GOT3 (cell line): ENCODE measurements around the gene CGB7.
"Not testable (repeated sequence)": the region's sequence is repeated elsewhere in the genome, so short reads cannot be mapped to it uniquely, and the experiment has no call there.

ENCODE experiments used
- DNase-seq: peaks from one replicate; lab custom pipeline; 2025; ENCODE audit warnings: mixed read lengths; lab: John Stamatoyannopoulos, UW

CGB7 gene

DNA sequence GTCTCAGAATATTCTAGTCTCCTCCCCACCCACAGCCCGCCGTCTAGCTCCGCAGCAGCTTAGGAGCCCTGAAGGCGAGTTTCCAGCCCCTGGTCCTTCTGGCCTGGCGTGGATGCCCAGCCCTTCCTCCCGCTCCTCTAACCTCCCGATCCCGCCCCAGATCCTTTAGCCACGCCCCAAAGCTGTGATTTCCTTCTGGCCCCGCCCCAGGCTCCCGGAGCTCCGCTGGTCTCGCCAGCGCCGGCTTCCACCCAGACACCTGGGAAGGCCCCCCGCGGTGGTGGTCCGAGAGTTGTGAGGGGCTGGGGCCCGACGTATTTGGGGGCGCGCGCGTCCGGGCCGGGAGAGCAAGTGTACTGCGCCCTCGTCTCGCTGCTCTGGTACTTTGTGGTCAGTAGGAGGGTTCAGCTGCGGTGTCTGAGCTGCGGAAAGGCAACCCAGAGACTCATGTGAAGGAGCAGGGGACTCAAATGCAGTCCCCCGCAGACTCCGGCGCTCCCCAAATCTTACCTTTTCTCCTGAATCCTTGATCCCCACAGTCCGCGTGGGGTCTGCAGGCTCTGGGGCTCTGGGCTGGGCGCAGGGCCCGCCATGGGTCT is at the start of gene CGB7:
CGB7 (minus strand) TSS at position 114 of the 599 bp plus-strand sequence. CDS start 2,374 bp downstream, outside the sequence.
- no peak for DNase-seq

GRCh38 chr19:49106648-49107135 is 49.1 kb upstream of the CGB7 start:
- no peak for DNase-seq

DNA sequence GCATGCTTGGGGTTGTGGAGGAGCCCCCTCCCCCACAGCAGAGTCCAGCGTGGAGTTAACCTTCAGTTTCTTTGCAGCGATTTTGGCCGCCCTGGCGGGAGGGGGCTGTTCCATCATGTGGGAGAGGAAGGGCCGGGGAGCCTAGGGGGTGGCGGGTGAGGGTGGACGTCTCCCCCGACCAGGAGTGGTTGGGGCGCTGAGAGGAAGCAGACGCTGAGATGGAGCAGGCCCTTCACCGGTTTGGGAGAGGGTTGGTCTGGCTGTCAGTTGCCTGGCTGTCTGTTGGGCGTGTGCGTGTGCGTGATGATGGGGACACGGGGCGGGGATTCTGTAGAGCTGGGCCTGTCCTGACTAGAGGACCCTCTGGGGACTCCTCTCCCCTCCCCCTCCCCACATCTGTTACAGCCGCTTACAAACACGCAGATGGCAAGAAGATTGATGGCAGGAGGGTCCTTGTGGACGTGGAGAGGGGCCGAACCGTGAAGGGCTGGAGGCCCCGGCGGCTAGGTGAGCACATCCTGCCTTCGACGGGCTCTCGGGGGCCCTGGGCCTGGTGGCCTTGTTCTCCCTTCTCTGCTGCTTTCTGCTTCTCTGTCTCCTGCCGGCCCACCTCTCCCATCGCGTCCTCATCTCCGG is 46.8 kb upstream of the CGB7 start:
- DNase-seq, result no peak

- no peak for DNase-seq
Observed at GRCh38 chr19:49103331-49104085, 46.0 kb upstream of the CGB7 start.

DNA sequence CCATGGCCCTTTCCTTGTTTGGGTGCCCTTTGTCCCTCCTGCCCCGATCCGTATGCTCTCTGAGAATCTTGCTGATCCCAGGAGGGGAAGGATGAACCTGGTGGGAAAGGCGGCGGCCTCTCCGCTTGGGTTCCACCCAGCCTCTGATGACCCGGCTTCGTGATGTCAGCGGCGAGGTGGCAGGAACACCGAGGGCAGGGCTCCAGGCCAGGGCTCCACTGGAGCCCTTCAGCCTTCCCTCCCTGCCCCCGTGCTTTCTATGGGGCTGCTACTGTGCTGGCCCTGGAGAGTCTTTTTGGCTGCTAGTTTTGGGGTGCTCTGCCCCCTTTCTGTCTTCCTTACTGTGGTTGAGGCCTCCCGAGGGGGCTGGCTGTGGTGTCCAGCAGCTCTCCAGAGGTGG is 44.8 kb upstream of the CGB7 start:
- DNase-seq, result no peak

- no peak for DNase-seq
Observed at GRCh38 chr19:49101160-49101559, 43.6 kb upstream of the CGB7 start.

GRCh38 chr19:49098795-49099194 is 41.2 kb upstream of the CGB7 start:
- DNase-seq, result no peak

DNA sequence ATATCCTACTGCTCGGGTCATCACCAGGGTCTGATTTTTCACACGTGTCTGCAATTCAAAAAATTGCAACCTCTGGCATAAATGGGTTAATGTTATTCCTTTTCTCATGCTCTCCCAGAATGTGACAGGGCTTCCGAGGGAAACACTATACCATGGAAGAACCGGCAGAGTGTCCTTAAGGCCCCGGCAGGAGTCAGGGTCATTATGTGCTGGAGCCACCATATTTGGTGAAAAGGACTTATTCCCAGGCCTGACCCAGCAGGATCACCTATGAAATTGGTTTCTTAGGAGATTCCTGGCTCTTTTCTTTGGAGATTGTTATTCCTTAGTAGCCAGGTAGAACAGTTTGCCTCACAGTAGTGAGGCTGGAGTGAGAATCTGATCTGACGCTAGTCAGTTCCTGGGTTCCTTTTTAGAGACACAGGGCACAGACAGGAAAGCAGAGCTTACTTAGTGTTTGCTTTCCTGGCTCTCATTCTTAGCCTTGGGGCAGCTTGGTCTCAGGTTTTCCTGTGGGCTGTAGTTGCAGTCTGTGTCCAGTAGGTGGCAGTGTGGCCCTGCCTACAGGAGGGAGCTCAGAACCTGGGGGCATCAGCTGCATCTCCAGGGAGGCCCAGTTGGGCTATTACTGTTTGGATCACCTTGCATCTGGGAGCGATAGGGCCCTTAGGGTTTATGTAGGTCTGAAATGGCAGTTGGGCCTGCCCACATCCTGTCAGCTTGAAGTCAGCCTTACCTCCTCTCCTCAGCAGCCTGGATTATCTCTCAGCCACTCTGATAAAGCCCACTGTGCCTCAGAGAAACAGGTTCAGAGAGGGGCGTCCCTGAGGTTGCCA is 40.1 kb upstream of the CGB7 start:
- peak; percentile 14 for DNase-seq

GRCh38 chr19:49094505-49095482 is 37.2 kb upstream of the CGB7 start:
- no peak for DNase-seq

DNA sequence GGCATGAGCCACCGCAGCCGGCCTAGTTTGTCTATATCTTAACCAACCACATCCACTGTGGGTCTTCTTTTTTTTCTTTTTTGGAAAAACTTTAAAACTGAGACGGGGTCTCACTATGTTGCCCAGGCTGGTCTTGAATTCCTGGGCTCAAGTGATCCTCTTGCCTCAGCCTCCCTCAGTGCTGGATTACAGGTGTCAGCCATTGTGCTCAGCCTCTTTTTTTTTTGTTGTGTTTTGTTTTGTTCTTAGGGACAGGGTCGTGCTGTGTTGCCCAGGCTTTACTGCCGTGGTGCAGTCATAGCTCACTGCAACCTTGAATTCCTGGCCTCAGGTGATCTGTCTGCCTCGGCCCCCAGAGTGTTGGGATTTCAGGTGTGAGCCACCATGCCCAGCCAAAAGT is 35.1 kb upstream of the CGB7 start:
- no peak for DNase-seq

DNA sequence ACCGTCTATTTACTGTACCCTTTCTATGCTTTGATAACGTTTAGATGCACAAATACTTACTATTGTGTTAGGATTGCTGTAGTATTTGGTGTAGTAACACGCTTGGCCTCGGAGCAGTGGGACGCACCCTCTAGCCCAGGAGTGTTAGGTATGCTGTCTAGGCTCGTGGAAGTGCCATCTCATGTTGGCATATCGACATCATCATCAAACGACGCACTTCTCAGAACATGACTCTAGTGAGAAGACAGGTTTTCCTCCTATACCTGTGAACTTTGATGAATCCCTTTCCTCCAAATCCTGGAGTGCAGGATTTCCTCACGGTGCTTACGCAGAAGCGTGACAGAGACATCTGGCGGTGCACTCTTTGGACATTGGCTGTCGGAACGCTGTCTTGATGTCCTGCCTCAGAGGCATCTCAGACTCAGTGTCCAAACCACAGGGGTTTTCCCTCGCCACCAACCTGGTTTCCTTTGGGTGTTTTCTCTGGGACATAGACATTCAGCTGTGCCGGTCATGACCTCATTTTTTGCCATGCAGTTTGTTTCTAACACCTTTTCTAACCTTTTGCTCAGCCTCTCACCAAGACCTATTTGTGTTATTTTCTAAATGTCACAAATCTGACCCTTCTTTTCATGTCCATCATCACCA is 34.0 kb upstream of the CGB7 start:
- no peak for DNase-seq

DNA sequence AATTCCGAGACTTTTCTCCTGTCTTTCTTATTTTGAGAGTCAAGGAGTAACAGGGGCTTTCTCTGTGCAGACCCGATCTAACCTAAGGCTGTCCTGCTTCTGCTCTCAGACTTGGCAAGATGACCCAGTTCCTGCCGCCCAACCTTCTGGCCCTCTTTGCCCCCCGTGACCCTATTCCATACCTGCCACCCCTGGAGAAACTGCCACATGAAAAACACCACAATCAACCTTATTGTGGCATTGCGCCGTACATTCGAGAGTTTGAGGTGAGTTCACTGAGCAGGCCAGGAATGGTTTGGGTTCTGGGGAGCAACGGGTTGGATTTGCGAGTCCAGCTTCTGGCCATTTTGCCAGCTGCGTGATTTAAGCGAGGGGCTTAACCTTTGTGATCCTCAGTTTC is 28.7 kb upstream of the CGB7 start:
- DNase-seq, result no peak

DNA sequence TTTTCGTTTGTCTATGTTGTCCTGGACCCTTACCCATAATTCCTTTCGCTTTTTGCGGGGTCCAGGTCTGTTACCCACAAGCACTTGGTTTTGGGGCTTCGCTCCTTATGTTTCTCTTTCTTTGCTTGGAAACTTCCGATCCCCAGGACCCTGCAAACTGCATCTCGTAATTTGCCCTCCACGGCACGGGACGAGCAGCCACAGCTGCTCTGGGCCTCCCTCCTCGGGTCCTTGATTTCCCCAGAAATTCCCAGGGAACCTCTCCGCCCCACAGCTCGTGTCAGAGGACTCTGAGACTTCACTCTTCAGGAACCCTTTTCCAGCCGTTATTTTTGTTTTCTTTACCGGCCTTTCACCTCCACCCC is 28.3 kb upstream of the CGB7 start:
- no peak for DNase-seq

- DNase-seq, result peak; percentile 98
Observed at GRCh38 chr19:49085020-49085867, 27.7 kb upstream of the CGB7 start, which contains the start of gene SNRNP70. SNRNP70 (plus strand) TSS chr19:49085451; CDS start chr19:49086415, 964 bp downstream.

DNA sequence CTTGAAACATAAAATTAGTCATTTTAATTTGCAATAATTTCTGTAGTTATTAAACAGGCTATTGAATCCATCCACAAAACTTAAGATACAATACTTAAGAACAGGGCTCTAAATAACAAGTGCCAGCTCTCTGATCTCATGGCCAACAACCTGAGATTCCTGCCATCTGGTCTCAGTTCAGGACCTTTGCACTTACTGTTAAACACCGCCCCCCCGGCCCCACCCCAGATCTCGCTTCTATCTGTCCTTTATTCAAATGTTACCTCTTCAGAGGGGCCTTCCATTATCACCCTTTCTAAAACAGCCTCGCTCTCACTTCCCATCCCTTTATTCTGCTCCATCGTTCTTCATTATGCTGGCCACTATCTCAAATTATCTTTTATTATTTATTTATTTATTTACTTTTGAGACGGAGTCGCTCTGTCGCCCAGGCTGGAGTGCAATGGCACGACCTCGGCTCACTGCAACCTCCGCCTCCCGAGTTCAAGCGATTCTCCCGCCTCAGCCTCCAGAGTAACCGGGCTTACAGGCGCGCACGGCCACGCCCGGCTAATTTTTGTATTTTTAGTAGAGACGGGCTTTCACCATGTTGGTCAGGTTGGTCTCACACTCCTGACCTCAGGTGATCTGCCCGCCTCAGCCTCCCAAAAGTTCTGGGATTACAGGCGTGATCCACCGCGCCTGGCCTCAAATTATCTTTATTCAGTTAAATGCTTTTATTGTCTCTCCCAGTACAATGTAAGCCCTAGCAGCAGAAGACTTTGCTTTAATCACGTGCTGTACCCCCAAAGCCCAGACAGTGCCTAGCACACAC is 26.9 kb upstream of the CGB7 start:
- DNase-seq, result no peak

- DNase-seq, result no peak
Observed at GRCh38 chr19:49081273-49081672, 23.7 kb upstream of the CGB7 start.

DNA sequence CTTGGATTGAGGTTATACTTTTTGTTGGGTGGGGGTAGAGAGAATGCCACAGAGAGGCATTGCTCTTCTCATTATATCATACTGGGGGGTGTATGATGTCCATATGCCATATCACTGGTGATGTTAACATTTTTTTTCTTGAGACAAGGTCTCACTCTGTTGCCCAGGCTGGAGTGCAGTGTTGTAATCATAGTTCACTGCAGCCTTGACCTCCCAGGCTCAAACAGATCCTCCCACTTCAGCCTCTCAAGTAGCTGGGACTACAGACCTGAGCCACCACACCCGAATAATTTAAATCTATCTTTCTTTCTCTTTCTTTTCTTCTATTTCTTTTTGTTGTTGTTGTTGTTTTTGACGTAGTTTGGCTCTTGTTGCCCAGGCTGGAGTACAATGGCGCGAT is 22.8 kb upstream of the CGB7 start:
- no peak for DNase-seq

- not testable (repeated sequence) for DNase-seq
Observed at GRCh38 chr19:49074869-49075268, 17.3 kb upstream of the CGB7 start.
